ENCODE data around the gene P2RX7.

The P2RX7 gene

DNA sequence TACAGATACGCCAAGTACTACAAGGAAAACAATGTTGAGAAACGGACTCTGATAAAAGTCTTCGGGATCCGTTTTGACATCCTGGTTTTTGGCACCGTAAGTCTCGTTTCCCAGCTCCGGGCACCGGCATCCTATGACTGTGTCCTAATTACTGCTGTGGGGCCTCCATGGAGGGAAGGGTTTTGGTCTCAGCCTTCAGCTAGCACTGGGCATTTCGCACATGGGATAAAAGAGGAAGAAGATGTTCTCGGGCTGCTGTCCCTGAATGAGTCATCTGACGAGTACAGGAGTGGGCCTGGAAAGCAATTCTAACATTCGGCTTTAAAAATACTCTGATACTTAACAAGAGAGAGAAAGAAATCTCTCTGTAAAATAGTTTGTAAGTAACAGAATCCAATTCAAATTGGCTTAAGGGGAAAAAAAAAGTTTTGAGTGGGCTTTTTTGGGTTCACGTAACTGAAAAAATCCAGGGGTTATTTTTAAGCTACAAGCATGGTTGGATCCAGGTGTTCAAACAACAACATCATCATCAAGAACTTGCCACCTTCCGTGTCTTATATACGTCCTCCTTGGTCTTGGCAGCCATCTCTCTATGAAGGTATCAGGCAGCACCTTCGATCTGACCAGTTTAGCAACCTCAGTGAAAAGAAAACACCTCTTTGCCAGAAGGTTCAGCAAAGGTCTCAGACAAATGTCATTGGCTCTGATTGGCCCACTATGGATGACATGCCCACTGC is 42.9 kb downstream of the P2RX7 start:
- no peak for ATAC-seq
- TF ChIP-seq ZFP3 (CRISPR knock-in tag; IDR thresholded peaks at IDR 0.05) = no peak
- TF ChIP-seq ZNF8 (CRISPR knock-in tag; IDR thresholded peaks at IDR 0.05) = no peak
- TF ChIP-seq ESRRG (CRISPR knock-in tag; IDR thresholded peaks at IDR 0.05) = no peak
- TF ChIP-seq, protein P1, sequence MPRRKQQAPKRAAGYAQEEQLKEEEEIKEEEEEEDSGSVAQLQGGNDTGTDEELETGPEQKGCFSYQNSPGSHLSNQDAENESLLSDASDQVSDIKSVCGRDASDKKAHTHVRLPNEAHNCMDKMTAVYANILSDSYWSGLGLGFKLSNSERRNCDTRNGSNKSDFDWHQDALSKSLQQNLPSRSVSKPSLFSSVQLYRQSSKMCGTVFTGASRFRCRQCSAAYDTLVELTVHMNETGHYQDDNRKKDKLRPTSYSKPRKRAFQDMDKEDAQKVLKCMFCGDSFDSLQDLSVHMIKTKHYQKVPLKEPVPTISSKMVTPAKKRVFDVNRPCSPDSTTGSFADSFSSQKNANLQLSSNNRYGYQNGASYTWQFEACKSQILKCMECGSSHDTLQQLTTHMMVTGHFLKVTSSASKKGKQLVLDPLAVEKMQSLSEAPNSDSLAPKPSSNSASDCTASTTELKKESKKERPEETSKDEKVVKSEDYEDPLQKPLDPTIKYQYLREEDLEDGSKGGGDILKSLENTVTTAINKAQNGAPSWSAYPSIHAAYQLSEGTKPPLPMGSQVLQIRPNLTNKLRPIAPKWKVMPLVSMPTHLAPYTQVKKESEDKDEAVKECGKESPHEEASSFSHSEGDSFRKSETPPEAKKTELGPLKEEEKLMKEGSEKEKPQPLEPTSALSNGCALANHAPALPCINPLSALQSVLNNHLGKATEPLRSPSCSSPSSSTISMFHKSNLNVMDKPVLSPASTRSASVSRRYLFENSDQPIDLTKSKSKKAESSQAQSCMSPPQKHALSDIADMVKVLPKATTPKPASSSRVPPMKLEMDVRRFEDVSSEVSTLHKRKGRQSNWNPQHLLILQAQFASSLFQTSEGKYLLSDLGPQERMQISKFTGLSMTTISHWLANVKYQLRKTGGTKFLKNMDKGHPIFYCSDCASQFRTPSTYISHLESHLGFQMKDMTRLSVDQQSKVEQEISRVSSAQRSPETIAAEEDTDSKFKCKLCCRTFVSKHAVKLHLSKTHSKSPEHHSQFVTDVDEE (CRISPR knock-in tag; IDR thresholded peaks at IDR 0.05) = no peak
- TF ChIP-seq PPARA (CRISPR knock-in tag; IDR thresholded peaks at IDR 0.05; ENCODE audit: borderline replicate concordance) = no peak
- TF ChIP-seq, protein P2, sequence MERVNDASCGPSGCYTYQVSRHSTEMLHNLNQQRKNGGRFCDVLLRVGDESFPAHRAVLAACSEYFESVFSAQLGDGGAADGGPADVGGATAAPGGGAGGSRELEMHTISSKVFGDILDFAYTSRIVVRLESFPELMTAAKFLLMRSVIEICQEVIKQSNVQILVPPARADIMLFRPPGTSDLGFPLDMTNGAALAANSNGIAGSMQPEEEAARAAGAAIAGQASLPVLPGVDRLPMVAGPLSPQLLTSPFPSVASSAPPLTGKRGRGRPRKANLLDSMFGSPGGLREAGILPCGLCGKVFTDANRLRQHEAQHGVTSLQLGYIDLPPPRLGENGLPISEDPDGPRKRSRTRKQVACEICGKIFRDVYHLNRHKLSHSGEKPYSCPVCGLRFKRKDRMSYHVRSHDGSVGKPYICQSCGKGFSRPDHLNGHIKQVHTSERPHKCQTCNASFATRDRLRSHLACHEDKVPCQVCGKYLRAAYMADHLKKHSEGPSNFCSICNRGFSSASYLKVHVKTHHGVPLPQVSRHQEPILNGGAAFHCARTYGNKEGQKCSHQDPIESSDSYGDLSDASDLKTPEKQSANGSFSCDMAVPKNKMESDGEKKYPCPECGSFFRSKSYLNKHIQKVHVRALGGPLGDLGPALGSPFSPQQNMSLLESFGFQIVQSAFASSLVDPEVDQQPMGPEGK (CRISPR knock-in tag; IDR thresholded peaks at IDR 0.05; ENCODE audit: borderline replicate concordance) = no peak
- TF ChIP-seq CSDC2 (CRISPR knock-in tag; IDR thresholded peaks at IDR 0.05) = no peak
- no peak for TF ChIP-seq RARB (CRISPR knock-in tag; IDR thresholded peaks at IDR 0.05)
- TF ChIP-seq ARNTL (CRISPR knock-in tag; IDR thresholded peaks at IDR 0.05; ENCODE audit: borderline replicate concordance, low read depth) = no peak
- TF ChIP-seq, protein P3, sequence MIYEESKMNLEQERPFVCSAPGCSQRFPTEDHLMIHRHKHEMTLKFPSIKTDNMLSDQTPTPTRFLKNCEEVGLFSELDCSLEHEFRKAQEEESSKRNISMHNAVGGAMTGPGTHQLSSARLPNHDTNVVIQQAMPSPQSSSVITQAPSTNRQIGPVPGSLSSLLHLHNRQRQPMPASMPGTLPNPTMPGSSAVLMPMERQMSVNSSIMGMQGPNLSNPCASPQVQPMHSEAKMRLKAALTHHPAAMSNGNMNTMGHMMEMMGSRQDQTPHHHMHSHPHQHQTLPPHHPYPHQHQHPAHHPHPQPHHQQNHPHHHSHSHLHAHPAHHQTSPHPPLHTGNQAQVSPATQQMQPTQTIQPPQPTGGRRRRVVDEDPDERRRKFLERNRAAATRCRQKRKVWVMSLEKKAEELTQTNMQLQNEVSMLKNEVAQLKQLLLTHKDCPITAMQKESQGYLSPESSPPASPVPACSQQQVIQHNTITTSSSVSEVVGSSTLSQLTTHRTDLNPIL (CRISPR knock-in tag; IDR thresholded peaks at IDR 0.05; ENCODE audit: low read depth) = no peak
- TF ChIP-seq ZNF70 (CRISPR knock-in tag; IDR thresholded peaks at IDR 0.05) = no peak
- TF ChIP-seq ZC3H10 (CRISPR knock-in tag; IDR thresholded peaks at IDR 0.05) = no peak
- TF ChIP-seq TCF4 (CRISPR knock-in tag; IDR thresholded peaks at IDR 0.05; ENCODE audit: borderline replicate concordance) = no peak
- TF ChIP-seq ZFP30 (CRISPR knock-in tag; IDR thresholded peaks at IDR 0.05) = no peak

DNA sequence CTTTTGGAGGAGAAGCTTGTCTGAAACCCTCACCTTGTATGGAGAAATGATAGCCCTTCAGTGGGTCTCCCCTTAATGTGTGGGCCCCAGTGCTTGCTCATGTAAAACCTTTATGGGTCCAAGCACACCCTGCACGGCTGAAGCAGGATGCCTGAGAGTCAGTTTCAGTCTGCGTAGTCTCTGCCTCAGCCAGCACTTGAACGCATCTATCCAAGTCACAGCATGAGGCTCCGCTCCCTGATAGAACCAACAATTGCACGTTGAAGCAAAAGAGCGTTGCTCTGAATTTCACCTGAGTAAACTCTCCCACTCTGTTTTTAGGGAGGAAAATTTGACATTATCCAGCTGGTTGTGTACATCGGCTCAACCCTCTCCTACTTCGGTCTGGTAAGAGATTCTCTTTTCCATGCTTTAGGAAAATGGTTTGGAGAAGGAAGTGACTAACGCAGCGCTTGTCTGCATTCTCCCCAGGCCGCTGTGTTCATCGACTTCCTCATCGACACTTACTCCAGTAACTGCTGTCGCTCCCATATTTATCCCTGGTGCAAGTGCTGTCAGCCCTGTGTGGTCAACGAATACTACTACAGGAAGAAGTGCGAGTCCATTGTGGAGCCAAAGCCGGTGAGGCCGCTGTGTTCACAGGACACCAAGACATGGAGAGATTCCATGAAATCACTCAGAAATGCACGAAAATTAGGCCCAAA is 44.3 kb downstream of the P2RX7 start:
- ATAC-seq = no peak
- no peak for TF ChIP-seq TCF4 (CRISPR knock-in tag; IDR thresholded peaks at IDR 0.05; ENCODE audit: borderline replicate concordance)
- TF ChIP-seq OSR1 (CRISPR knock-in tag; IDR thresholded peaks at IDR 0.05) = no peak
- no peak for TF ChIP-seq ESRRG (CRISPR knock-in tag; IDR thresholded peaks at IDR 0.05)
- TF ChIP-seq ZNF70 (CRISPR knock-in tag; IDR thresholded peaks at IDR 0.05) = no peak
- TF ChIP-seq, protein P4, sequence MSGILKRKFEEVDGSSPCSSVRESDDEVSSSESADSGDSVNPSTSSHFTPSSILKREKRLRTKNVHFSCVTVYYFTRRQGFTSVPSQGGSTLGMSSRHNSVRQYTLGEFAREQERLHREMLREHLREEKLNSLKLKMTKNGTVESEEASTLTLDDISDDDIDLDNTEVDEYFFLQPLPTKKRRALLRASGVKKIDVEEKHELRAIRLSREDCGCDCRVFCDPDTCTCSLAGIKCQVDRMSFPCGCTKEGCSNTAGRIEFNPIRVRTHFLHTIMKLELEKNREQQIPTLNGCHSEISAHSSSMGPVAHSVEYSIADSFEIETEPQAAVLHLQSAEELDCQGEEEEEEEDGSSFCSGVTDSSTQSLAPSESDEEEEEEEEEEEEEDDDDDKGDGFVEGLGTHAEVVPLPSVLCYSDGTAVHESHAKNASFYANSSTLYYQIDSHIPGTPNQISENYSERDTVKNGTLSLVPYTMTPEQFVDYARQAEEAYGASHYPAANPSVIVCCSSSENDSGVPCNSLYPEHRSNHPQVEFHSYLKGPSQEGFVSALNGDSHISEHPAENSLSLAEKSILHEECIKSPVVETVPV (CRISPR knock-in tag; IDR thresholded peaks at IDR 0.05) = no peak
- no peak for TF ChIP-seq SNAI2 (CRISPR knock-in tag; IDR thresholded peaks at IDR 0.05)
- no peak for TF ChIP-seq ZNF8 (CRISPR knock-in tag; IDR thresholded peaks at IDR 0.05)
- TF ChIP-seq BACH2 (CRISPR knock-in tag; IDR thresholded peaks at IDR 0.05; ENCODE audit: borderline replicate concordance) = no peak
- TF ChIP-seq TOX (CRISPR knock-in tag; IDR thresholded peaks at IDR 0.05; ENCODE audit: borderline replicate concordance) = no peak
- TF ChIP-seq, protein P5, sequence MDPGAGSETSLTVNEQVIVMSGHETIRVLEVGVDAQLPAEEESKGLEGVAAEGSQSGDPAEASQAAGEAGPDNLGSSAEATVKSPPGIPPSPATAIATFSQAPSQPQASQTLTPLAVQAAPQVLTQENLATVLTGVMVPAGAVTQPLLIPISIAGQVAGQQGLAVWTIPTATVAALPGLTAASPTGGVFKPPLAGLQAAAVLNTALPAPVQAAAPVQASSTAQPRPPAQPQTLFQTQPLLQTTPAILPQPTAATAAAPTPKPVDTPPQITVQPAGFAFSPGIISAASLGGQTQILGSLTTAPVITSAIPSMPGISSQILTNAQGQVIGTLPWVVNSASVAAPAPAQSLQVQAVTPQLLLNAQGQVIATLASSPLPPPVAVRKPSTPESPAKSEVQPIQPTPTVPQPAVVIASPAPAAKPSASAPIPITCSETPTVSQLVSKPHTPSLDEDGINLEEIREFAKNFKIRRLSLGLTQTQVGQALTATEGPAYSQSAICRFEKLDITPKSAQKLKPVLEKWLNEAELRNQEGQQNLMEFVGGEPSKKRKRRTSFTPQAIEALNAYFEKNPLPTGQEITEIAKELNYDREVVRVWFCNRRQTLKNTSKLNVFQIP (CRISPR knock-in tag; IDR thresholded peaks at IDR 0.05; ENCODE audit: borderline replicate concordance, low read depth) = no peak
- no peak for TF ChIP-seq ZNF565 (CRISPR knock-in tag; conservative IDR thresholded peaks at IDR 0.05; ENCODE audit: low read depth)
- TF ChIP-seq PPARA (CRISPR knock-in tag; IDR thresholded peaks at IDR 0.05; ENCODE audit: borderline replicate concordance) = no peak
- TF ChIP-seq, protein P1 (CRISPR knock-in tag; IDR thresholded peaks at IDR 0.05) = no peak
- TF ChIP-seq ISL1 (CRISPR knock-in tag; IDR thresholded peaks at IDR 0.05) = no peak
- no peak for TF ChIP-seq CSDC2 (CRISPR knock-in tag; IDR thresholded peaks at IDR 0.05)
- TF ChIP-seq, protein P3 (CRISPR knock-in tag; IDR thresholded peaks at IDR 0.05; ENCODE audit: low read depth) = no peak
- TF ChIP-seq ZFP30 (CRISPR knock-in tag; IDR thresholded peaks at IDR 0.05) = no peak

Measured in SK-N-SH treated with all-trans-retinoic acid at 6 μM for 48 hours (cell line).